HL-60 (cell line): Measurements from ENCODE around the gene SUMF1.

Source experiments
- DNase-seq, 2 experiments: peaks; one replicate each; pipeline ENCODE4 v3.0.0-alpha.2; 2010 to 2020; ENCODE audit warnings: low read depth in 1 of 2, low spot score in 1 of 2
- H3K27ac ChIP-seq: fragments of 250-450 bp; sonication (Bioruptor Pico); replicated peaks from 2 replicates; pipeline ENCODE4 v1.5.1; 2020; ENCODE audit warnings: mild to moderate bottlenecking, moderate library complexity
- H3K27me3 ChIP-seq: fragments of 250-450 bp; sonication (Bioruptor Pico); 2 replicates; pipeline ENCODE4 v1.5.1; 2021; ENCODE audit warnings: mild to moderate bottlenecking, moderate library complexity; ENCODE audit not compliant: insufficient read depth, poor library complexity, severe bottlenecking
- H3K4me3 ChIP-seq: replicated peaks from 2 replicates; pipeline ENCODE4 v1.5.1; 2011; ENCODE audit warnings: mild to moderate bottlenecking, control low read depth, low read length; ENCODE audit not compliant: insufficient read depth
- GABPA ChIP-seq: IDR thresholded peaks from 2 replicates; pipeline ENCODE4 v1.6.1; 2012; ENCODE audit warnings: low read depth
- POLR2AphosphoS5 ChIP-seq: IDR thresholded peaks from 2 replicates; pipeline ENCODE4 v1.6.1; 2012; ENCODE audit warnings: low read depth
- REST ChIP-seq: IDR thresholded peaks from 2 replicates; pipeline ENCODE4 v1.6.1; 2012; ENCODE audit warnings: low read depth; ENCODE audit not compliant: insufficient replicate concordance
- SPI1 ChIP-seq: IDR thresholded peaks from 2 replicates; pipeline ENCODE4 v1.6.1; 2012; ENCODE audit warnings: low read depth, mild to moderate bottlenecking, borderline replicate concordance
- TF ChIP-seq, protein P1 (sequence below): IDR thresholded peaks from one replicate; pipeline ENCODE4 v1.5.1; 2011; ENCODE audit warnings: low read length, control low read depth, inconsistent platforms; ENCODE audit not compliant: insufficient read depth

The SUMF1 gene

GRCh38 chr3:4411833-4412232 lies 55.2 kb downstream of the SUMF1 start:
- no peak for DNase-seq
- no peak overlapping the region for H3K27ac ChIP-seq
- TF ChIP-seq SPI1 (no peak), REST (no peak), GABPA (no peak), POLR2AphosphoS5 (no peak)
- TF ChIP-seq, protein P1, sequence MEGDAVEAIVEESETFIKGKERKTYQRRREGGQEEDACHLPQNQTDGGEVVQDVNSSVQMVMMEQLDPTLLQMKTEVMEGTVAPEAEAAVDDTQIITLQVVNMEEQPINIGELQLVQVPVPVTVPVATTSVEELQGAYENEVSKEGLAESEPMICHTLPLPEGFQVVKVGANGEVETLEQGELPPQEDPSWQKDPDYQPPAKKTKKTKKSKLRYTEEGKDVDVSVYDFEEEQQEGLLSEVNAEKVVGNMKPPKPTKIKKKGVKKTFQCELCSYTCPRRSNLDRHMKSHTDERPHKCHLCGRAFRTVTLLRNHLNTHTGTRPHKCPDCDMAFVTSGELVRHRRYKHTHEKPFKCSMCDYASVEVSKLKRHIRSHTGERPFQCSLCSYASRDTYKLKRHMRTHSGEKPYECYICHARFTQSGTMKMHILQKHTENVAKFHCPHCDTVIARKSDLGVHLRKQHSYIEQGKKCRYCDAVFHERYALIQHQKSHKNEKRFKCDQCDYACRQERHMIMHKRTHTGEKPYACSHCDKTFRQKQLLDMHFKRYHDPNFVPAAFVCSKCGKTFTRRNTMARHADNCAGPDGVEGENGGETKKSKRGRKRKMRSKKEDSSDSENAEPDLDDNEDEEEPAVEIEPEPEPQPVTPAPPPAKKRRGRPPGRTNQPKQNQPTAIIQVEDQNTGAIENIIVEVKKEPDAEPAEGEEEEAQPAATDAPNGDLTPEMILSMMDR = no peak
- no peak overlapping the region for H3K4me3 ChIP-seq
- H3K27me3 ChIP-seq = no peaks in the 10 kb centered on the region

DNA sequence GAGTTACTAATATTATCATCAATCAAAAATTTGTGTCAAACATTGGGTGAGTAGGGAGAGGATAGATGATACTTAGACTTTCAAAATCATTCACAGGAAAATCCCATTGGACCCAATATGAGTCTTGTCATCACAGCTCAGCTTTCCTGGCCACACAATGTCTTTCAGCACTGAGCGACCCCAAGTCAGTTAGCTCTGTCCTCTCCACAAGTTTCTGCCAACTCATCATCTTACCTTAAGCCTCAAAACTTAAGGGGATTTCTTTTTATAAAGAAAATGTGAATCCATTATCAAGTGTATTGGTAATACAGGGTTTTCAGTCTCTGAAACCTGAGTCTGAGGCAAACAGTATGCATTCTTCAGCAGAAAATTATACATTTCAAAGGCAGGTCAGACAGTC lies 55.8 kb downstream of the SUMF1 start:
- H3K27me3 ChIP-seq = no peaks in the 10 kb centered on the region
- DNase-seq = no peak
- no peak overlapping the region for H3K27ac ChIP-seq
- no peak for TF ChIP-seq SPI1
- TF ChIP-seq, protein P1 = no peak
- TF ChIP-seq REST = no peak
- no peak for TF ChIP-seq POLR2AphosphoS5
- TF ChIP-seq GABPA = no peak
- H3K4me3 ChIP-seq = no peak overlapping the region

DNA sequence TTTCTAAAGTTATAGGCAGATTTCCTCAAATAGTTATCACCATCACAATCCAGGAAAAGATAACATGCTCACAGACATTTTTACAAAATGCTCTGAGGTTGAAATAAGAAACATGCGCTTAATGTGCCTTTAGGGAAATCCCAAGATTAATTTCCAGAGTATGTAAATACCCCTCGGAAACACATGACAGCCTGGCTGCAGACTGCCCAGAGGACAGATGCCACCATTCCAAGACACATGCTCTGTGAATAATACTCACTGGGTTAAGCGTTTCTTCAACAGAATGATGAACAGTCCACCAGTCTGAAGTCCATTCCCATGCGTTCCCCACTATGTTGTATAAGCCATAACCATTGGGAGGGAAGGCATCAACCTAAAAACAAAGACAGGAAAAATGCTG lies 56.5 kb downstream of the SUMF1 start:
- no peaks in the 10 kb centered on the region for H3K27me3 ChIP-seq
- TF ChIP-seq, protein P1 = no peak
- no peak overlapping the region for H3K4me3 ChIP-seq
- no peak for DNase-seq
- H3K27ac ChIP-seq = no peak overlapping the region

DNA sequence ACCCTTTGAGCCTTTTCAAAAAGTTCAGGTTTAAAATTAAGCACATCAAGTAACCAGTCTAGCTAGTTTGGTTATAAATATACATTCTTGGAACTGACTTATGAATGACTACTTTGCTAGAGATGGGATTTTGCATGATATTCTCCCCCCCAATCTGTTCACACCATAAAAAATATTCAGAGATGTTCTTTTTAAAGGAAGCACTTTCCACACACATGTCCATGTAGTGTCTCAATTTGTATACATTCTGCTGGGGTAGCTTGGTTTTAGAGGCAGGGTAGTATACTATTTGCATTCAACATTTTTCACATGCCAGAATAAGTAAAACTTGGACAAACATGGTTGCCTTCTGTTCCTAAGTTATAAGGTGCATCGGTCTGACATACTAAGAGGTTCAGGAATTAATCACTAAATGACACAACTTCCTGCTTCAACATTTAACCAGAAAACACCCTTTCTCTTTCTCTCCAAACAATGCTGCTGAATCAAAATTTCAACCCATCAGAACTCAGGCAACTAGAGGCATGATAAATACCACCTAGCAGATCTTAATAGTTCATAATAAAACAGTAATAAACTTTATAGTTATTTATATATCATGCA lies 57.0 kb downstream of the SUMF1 start:
- no peak for DNase-seq
- H3K27ac ChIP-seq = no peak overlapping the region
- H3K4me3 ChIP-seq = no peak overlapping the region
- no peaks in the 10 kb centered on the region for H3K27me3 ChIP-seq
- no peak for TF ChIP-seq SPI1
- no peak for TF ChIP-seq GABPA
- TF ChIP-seq, protein P1 = no peak
- TF ChIP-seq POLR2AphosphoS5 = no peak
